NCI-H748 treated with DMSO at 0.1 percent for 48 hours (cell line): ENCODE data around the gene DNAL1.

Experiments
- DNase-seq: peaks from one replicate; lab custom pipeline; 2025; lab: John Stamatoyannopoulos, UW

DNAL1 gene

GRCh38 chr14:73724696-73725095 is 79.9 kb downstream of the DNAL1 start:
- no peak for DNase-seq

- no peak for DNase-seq
Observed at GRCh38 chr14:73725116-73726024, 80.6 kb downstream of the DNAL1 start.

GRCh38 chr14:73726025-73726961 is 81.5 kb downstream of the DNAL1 start:
- DNase-seq, result no peak

GRCh38 chr14:73727166-73727565 is 82.4 kb downstream of the DNAL1 start:
- DNase-seq, result no peak

GRCh38 chr14:73728717-73729330 is 84.0 kb downstream of the DNAL1 start:
- DNase-seq, result peak; percentile 57

- no peak for DNase-seq
Observed at GRCh38 chr14:73729556-73730265, 84.9 kb downstream of the DNAL1 start.

GRCh38 chr14:73731111-73731510 is 86.3 kb downstream of the DNAL1 start:
- DNase-seq, result no peak

- DNase-seq, result no peak
Observed at GRCh38 chr14:73732006-73732405, 87.2 kb downstream of the DNAL1 start.

GRCh38 chr14:73736842-73737241 is 92.1 kb downstream of the DNAL1 start:
- DNase-seq, result no peak

- no peak for DNase-seq
Observed at GRCh38 chr14:73738518-73739173, 93.9 kb downstream of the DNAL1 start.

- DNase-seq, result no peak
Observed at GRCh38 chr14:73739174-73739898, 94.5 kb downstream of the DNAL1 start.

- no peak for DNase-seq
Observed at GRCh38 chr14:73739899-73740617, 95.3 kb downstream of the DNAL1 start.

- DNase-seq, result no peak
Observed at GRCh38 chr14:73740618-73741326, 96.0 kb downstream of the DNAL1 start.

- DNase-seq, result no peak
Observed at GRCh38 chr14:73741386-73741875, 96.6 kb downstream of the DNAL1 start.

GRCh38 chr14:73741876-73742519 is 97.2 kb downstream of the DNAL1 start:
- no peak for DNase-seq

GRCh38 chr14:73742520-73743238 is 97.9 kb downstream of the DNAL1 start:
- no peak for DNase-seq

- no peak for DNase-seq
Observed at GRCh38 chr14:73743431-73743931, 98.7 kb downstream of the DNAL1 start.
